Measurements from ENCODE around the gene PLA2G3. TPM values are rescaled to one million over a fixed set of nuclear protein-coding genes. Genes with fewer than 3 reads are reported as not detected.
A peak's percentile ranks its signal among the peaks of the same experiment; 100 is the strongest.

PLA2G3 gene
- polyA plus RNA-seq, 1 donor (not counting 4 experiments of a cell fraction or from before 2014, with no cell fraction given) = 0.38 TPM

- no peak for FAIRE-seq
- peaks cover 6 to 13% of the 10 kb centered on the region in 2 experiments for H3K36me3 ChIP-seq (ENCODE audit: control insufficient read depth in 2 of 2, extremely low read depth in 1 of 2, insufficient read depth in 2 of 2, low read length in 2 of 2)
These were observed 44.7 kb upstream of the PLA2G3 start for GRCh38 chr22:31185056-31185455.

GRCh38 chr22:31184015-31184414, 43.7 kb upstream of the PLA2G3 start:
- no peak overlapping the region for H3K4me3 ChIP-seq (ENCODE audit: control insufficient read depth in 2 of 3, extremely low read depth in 1 of 3, insufficient read depth in 2 of 3, low read depth in 1 of 3, low read length in 3 of 3)
- DNase-seq (ENCODE audit: low read depth, low spot score) = no peak
- H3K4me2 ChIP-seq (ENCODE audit: control insufficient read depth, extremely low read depth, insufficient read depth, low read depth, low read length) = no peak overlapping the region
- peaks cover 9% of the 10 kb centered on the region for H3K4me1 ChIP-seq (ENCODE audit: control insufficient read depth, extremely low read depth, insufficient read depth, low read length)
- H3K27ac ChIP-seq (ENCODE audit: control insufficient read depth, insufficient read depth, low read length) = no peak overlapping the region
- no peaks in the 10 kb centered on the region for H3K9me1 ChIP-seq (ENCODE audit: control insufficient read depth, extremely low read depth, insufficient read depth, low read length)
- peaks cover 15% of the 10 kb centered on the region for H3K79me2 ChIP-seq (ENCODE audit: control insufficient read depth, insufficient read depth, low read length)
- H3K9ac ChIP-seq (ENCODE audit: control insufficient read depth, extremely low read depth, insufficient read depth, low read length) = no peak overlapping the region
- H4K20me1 ChIP-seq (ENCODE audit: control insufficient read depth, extremely low read depth, insufficient read depth, low read length) = no peaks in the 10 kb centered on the region
- FAIRE-seq = no peak
- no peaks in the 10 kb centered on the region for H3K9me3 ChIP-seq (ENCODE audit: control insufficient read depth, low read depth, low read length)
- no peak overlapping the region for H2AFZ ChIP-seq (ENCODE audit: control insufficient read depth, low read length)
- no peak for TF ChIP-seq EZH2 (IDR thresholded peaks at IDR 0.05; ENCODE audit: low read length)
- no peaks in the 10 kb centered on the region for H3K27me3 ChIP-seq (ENCODE audit: control insufficient read depth, extremely low read depth, insufficient read depth, low read length)
- H3K36me3 ChIP-seq (ENCODE audit: control insufficient read depth in 2 of 2, extremely low read depth in 1 of 2, insufficient read depth in 2 of 2, low read length in 2 of 2) = peaks cover 6 to 17% of the 10 kb centered on the region in 2 experiments
- dilution Hi-C loops (cut with MboI; ENCODE audit: extremely low pct_ligation_motif_present, low sequenced_read_pairs) = no loop called here

More at GRCh38 chr22:31185056-31185455, 44.7 kb upstream of the PLA2G3 start:
- Histone ChIP-seq H3K27me3 (ENCODE audit: control insufficient read depth, extremely low read depth, insufficient read depth, low read length) (no peaks in the 10 kb centered on the region), H4K20me1 (ENCODE audit: control insufficient read depth, extremely low read depth, insufficient read depth, low read length) (no peaks in the 10 kb centered on the region), H3K4me2 (ENCODE audit: control insufficient read depth, extremely low read depth, insufficient read depth, low read depth, low read length) (no peak overlapping the region), H2AFZ (ENCODE audit: control insufficient read depth, low read length) (no peak overlapping the region), H3K9me3 (ENCODE audit: control insufficient read depth, low read depth, low read length) (no peaks in the 10 kb centered on the region), H3K27ac (ENCODE audit: control insufficient read depth, insufficient read depth, low read length) (no peak overlapping the region), H3K9ac (ENCODE audit: control insufficient read depth, extremely low read depth, insufficient read depth, low read length) (no peak overlapping the region), H3K9me1 (ENCODE audit: control insufficient read depth, extremely low read depth, insufficient read depth, low read length) (no peaks in the 10 kb centered on the region), H3K4me3 (ENCODE audit: control insufficient read depth in 2 of 3, extremely low read depth in 1 of 3, insufficient read depth in 2 of 3, low read depth in 1 of 3, low read length in 3 of 3) (no peak overlapping the region), H3K4me1 (ENCODE audit: control insufficient read depth, extremely low read depth, insufficient read depth, low read length) (no peaks in the 10 kb centered on the region), H3K79me2 (ENCODE audit: control insufficient read depth, insufficient read depth, low read length) (peaks cover 8% of the 10 kb centered on the region)
- TF ChIP-seq, protein P1, sequence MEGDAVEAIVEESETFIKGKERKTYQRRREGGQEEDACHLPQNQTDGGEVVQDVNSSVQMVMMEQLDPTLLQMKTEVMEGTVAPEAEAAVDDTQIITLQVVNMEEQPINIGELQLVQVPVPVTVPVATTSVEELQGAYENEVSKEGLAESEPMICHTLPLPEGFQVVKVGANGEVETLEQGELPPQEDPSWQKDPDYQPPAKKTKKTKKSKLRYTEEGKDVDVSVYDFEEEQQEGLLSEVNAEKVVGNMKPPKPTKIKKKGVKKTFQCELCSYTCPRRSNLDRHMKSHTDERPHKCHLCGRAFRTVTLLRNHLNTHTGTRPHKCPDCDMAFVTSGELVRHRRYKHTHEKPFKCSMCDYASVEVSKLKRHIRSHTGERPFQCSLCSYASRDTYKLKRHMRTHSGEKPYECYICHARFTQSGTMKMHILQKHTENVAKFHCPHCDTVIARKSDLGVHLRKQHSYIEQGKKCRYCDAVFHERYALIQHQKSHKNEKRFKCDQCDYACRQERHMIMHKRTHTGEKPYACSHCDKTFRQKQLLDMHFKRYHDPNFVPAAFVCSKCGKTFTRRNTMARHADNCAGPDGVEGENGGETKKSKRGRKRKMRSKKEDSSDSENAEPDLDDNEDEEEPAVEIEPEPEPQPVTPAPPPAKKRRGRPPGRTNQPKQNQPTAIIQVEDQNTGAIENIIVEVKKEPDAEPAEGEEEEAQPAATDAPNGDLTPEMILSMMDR (optimal IDR thresholded peaks at IDR 0.05 in 1 of 3, IDR thresholded peaks at IDR 0.05 in 1 of 3, conservative IDR thresholded peaks at IDR 0.05 in 1 of 3; ENCODE audit: extremely low read depth in 1 of 3, insufficient read depth in 2 of 3, low read length in 3 of 3) = no peak
- no peak for TF ChIP-seq EZH2 (IDR thresholded peaks at IDR 0.05; ENCODE audit: low read length)
- dilution Hi-C loops (cut with MboI; ENCODE audit: extremely low pct_ligation_motif_present, low sequenced_read_pairs) = no loop called here
- DNase-seq (ENCODE audit: low read depth, low spot score) = no peak

- H4K20me1 ChIP-seq (ENCODE audit: control insufficient read depth, extremely low read depth, insufficient read depth, low read length) = no peaks in the 10 kb centered on the region
- H3K4me3 ChIP-seq (ENCODE audit: control insufficient read depth in 2 of 3, extremely low read depth in 1 of 3, insufficient read depth in 2 of 3, low read depth in 1 of 3, low read length in 3 of 3) = no peak overlapping the region
- peaks cover 37% of the 10 kb centered on the region for H3K4me1 ChIP-seq (ENCODE audit: control insufficient read depth, extremely low read depth, insufficient read depth, low read length)
- no peak overlapping the region for H2AFZ ChIP-seq (ENCODE audit: control insufficient read depth, low read length)
- H3K27ac ChIP-seq (ENCODE audit: control insufficient read depth, insufficient read depth, low read length) = peak overlapping the region; percentile 49
- FAIRE-seq (peak; percentile 95), DNase-seq (ENCODE audit: low read depth, low spot score) (no peak)
- peaks cover 31% of the 10 kb centered on the region for H3K79me2 ChIP-seq (ENCODE audit: control insufficient read depth, insufficient read depth, low read length)
- dilution Hi-C loops (cut with MboI; ENCODE audit: extremely low pct_ligation_motif_present, low sequenced_read_pairs) = no loop called here
- no peaks in the 10 kb centered on the region for H3K9me1 ChIP-seq (ENCODE audit: control insufficient read depth, extremely low read depth, insufficient read depth, low read length)
- TF ChIP-seq, protein P1 (optimal IDR thresholded peaks at IDR 0.05 in 1 of 3, IDR thresholded peaks at IDR 0.05 in 1 of 3, conservative IDR thresholded peaks at IDR 0.05 in 1 of 3; ENCODE audit: extremely low read depth in 1 of 3, insufficient read depth in 2 of 3, low read length in 3 of 3) = no peak
- no peak for TF ChIP-seq EZH2 (IDR thresholded peaks at IDR 0.05; ENCODE audit: low read length)
- H3K36me3 ChIP-seq (ENCODE audit: control insufficient read depth in 2 of 2, extremely low read depth in 1 of 2, insufficient read depth in 2 of 2, low read length in 2 of 2) = peaks cover 3 to 10% of the 10 kb centered on the region in 2 experiments
- H3K4me2 ChIP-seq (ENCODE audit: control insufficient read depth, extremely low read depth, insufficient read depth, low read depth, low read length) = peak overlapping the region; percentile 51
- no peak overlapping the region for H3K9ac ChIP-seq (ENCODE audit: control insufficient read depth, extremely low read depth, insufficient read depth, low read length)
- H3K27me3 ChIP-seq (ENCODE audit: control insufficient read depth, extremely low read depth, insufficient read depth, low read length) = no peaks in the 10 kb centered on the region
- H3K9me3 ChIP-seq (ENCODE audit: control insufficient read depth, low read depth, low read length) = no peaks in the 10 kb centered on the region
These were observed 39.0 kb upstream of the PLA2G3 start for GRCh38 chr22:31179345-31179744.
